ENCODE data around the gene LYRM7.
"Not testable (repeated sequence)": the region's sequence is repeated elsewhere in the genome, so short reads cannot be mapped to it uniquely, and the experiment has no call there.

LYRM7 gene

GRCh38 chr5:131180407-131180806, 9.7 kb downstream of the LYRM7 start:
- no peak for DNase-seq (ENCODE audit: low spot score)

GRCh38 chr5:131182839-131183238, 12.1 kb downstream of the LYRM7 start:
- DNase-seq (ENCODE audit: low spot score), result no peak

- DNase-seq (ENCODE audit: low spot score), result no peak
Observed at GRCh38 chr5:131185523-131186104, 14.9 kb downstream of the LYRM7 start.

- no peak for DNase-seq (ENCODE audit: low spot score)
Observed at GRCh38 chr5:131186561-131187256, 16.0 kb downstream of the LYRM7 start.

- DNase-seq (ENCODE audit: low spot score), result no peak
Observed at GRCh38 chr5:131193106-131193505, 22.4 kb downstream of the LYRM7 start.

GRCh38 chr5:131193897-131194296, 23.2 kb downstream of the LYRM7 start:
- DNase-seq (ENCODE audit: low spot score), result not testable (repeated sequence)

GRCh38 chr5:131194725-131195124, 24.0 kb downstream of the LYRM7 start:
- no peak for DNase-seq (ENCODE audit: low spot score)

GRCh38 chr5:131195696-131196095, 25.0 kb downstream of the LYRM7 start:
- no peak for DNase-seq (ENCODE audit: low spot score)

GRCh38 chr5:131196331-131196730, 25.6 kb downstream of the LYRM7 start:
- DNase-seq (ENCODE audit: low spot score), result no peak

- no peak for DNase-seq (ENCODE audit: low spot score)
Observed at GRCh38 chr5:131198625-131199024, 27.9 kb downstream of the LYRM7 start.

GRCh38 chr5:131200560-131200959, 29.8 kb downstream of the LYRM7 start:
- DNase-seq (ENCODE audit: low spot score), result no peak

- no peak for DNase-seq (ENCODE audit: low spot score)
Observed at GRCh38 chr5:131204964-131205363, 34.2 kb downstream of the LYRM7 start.

GRCh38 chr5:131206061-131206460, 35.3 kb downstream of the LYRM7 start:
- DNase-seq (ENCODE audit: low spot score), result no peak

GRCh38 chr5:131206772-131207171, 36.0 kb downstream of the LYRM7 start:
- DNase-seq (ENCODE audit: low spot score), result no peak

GRCh38 chr5:131209175-131209505, 38.4 kb downstream of the LYRM7 start:
- DNase-seq (ENCODE audit: low spot score), result no peak

- peak; percentile 75 for DNase-seq (ENCODE audit: low spot score)
Observed at GRCh38 chr5:131209506-131210150, 38.9 kb downstream of the LYRM7 start.

- DNase-seq (ENCODE audit: low spot score), result no peak
Observed at GRCh38 chr5:131210151-131210510, 39.4 kb downstream of the LYRM7 start.

GRCh38 chr5:131211669-131212068, 40.9 kb downstream of the LYRM7 start:
- DNase-seq (ENCODE audit: low spot score), result no peak

- DNase-seq (ENCODE audit: low spot score), result peak; percentile 36
Observed at GRCh38 chr5:131212471-131213021, 41.8 kb downstream of the LYRM7 start.

GRCh38 chr5:131214609-131215227, 44.0 kb downstream of the LYRM7 start:
- DNase-seq (ENCODE audit: low spot score), result no peak

GRCh38 chr5:131217791-131218190, 47.0 kb downstream of the LYRM7 start:
- no peak for DNase-seq (ENCODE audit: low spot score)

GRCh38 chr5:131218392-131218791, 47.6 kb downstream of the LYRM7 start:
- no peak for DNase-seq (ENCODE audit: low spot score)

- no peak for DNase-seq (ENCODE audit: low spot score)
Observed at GRCh38 chr5:131220566-131220965, 49.8 kb downstream of the LYRM7 start.

Data from germinal center (tissue), 1 donor.